Fibroblast of gingiva (primary cell): ENCODE results near the gene ACTBL2.
"Not testable (repeated sequence)": the region's sequence is repeated elsewhere in the genome, so short reads cannot be mapped to it uniquely, and the experiment has no call there.

Experiments
- DNase-seq: peaks from one replicate; pipeline ENCODE4 v3.0.0-alpha.2; 2011; ENCODE audit warnings: low read depth

Gene ACTBL2

GRCh38 chr5:57482671-57483106 lies at the start of gene ACTBL2:
Gene ACTBL2, minus strand, starts transcription at chr5:57482811. Its CDS starts 104 bp downstream, at chr5:57482707.
- DNase-seq, result peak; percentile 41

GRCh38 chr5:57531333-57531732 lies 48.7 kb upstream of the ACTBL2 start:
- no peak for DNase-seq

GRCh38 chr5:57529864-57530263 lies 47.3 kb upstream of the ACTBL2 start:
- no peak for DNase-seq

GRCh38 chr5:57527870-57528269 lies 45.3 kb upstream of the ACTBL2 start:
- no peak for DNase-seq

GRCh38 chr5:57524348-57525060 lies 41.9 kb upstream of the ACTBL2 start:
- DNase-seq, result no peak

GRCh38 chr5:57522477-57522876 lies 39.9 kb upstream of the ACTBL2 start:
- DNase-seq, result not testable (repeated sequence)

- not testable (repeated sequence) for DNase-seq
Measured at GRCh38 chr5:57518415-57518814, 35.8 kb upstream of the ACTBL2 start.

- no peak for DNase-seq
Measured at GRCh38 chr5:57517250-57517649, 34.6 kb upstream of the ACTBL2 start.

- no peak for DNase-seq
Measured at GRCh38 chr5:57513785-57514184, 31.2 kb upstream of the ACTBL2 start.

- no peak for DNase-seq
Measured at GRCh38 chr5:57511321-57511720, 28.7 kb upstream of the ACTBL2 start.

- no peak for DNase-seq
Measured at GRCh38 chr5:57509501-57510260, 27.1 kb upstream of the ACTBL2 start.

- DNase-seq, result no peak
Measured at GRCh38 chr5:57508211-57508610, 25.6 kb upstream of the ACTBL2 start.

- no peak for DNase-seq
Measured at GRCh38 chr5:57505272-57506200, 22.9 kb upstream of the ACTBL2 start.

- DNase-seq, result no peak
Measured at GRCh38 chr5:57504357-57504756, 21.7 kb upstream of the ACTBL2 start.

GRCh38 chr5:57503433-57503832 lies 20.8 kb upstream of the ACTBL2 start:
- no peak for DNase-seq

GRCh38 chr5:57501414-57502201 lies 19.0 kb upstream of the ACTBL2 start:
- no peak for DNase-seq

GRCh38 chr5:57499262-57500050 lies 16.8 kb upstream of the ACTBL2 start:
- DNase-seq, result peak; percentile 49

GRCh38 chr5:57497733-57498132 lies 15.1 kb upstream of the ACTBL2 start:
- DNase-seq, result no peak

GRCh38 chr5:57495285-57496086 lies 12.9 kb upstream of the ACTBL2 start:
- DNase-seq, result no peak
